Neural progenitor cell (in vitro differentiated cells): ENCODE data around the gene TMEM82. TPM values are rescaled to one million over a fixed set of nuclear protein-coding genes. Genes with fewer than 3 reads are reported as not detected.

Source experiments
- DNase-seq: peaks from one replicate; pipeline ENCODE4 v3.0.0-alpha.2; 2016; ENCODE audit warnings: low spot score
- H2AFZ ChIP-seq: fragments of 200-600 bp; sonication (generic); replicated peaks from 2 replicates; pipeline ENCODE4 v1.6.1; 2016; ENCODE audit warnings: antibody characterized with exemption
- H3F3A ChIP-seq: fragments of 200-600 bp; sonication (generic); 2 replicates; pipeline ENCODE4 v1.6.1; 2016; ENCODE audit warnings: antibody characterized with exemption, low read depth
- H3K27ac ChIP-seq: fragments of 200-600 bp; sonication (generic); 2 replicates; pipeline ENCODE4 v1.5.1; 2016; ENCODE audit warnings: mild to moderate bottlenecking
- H3K27me3 ChIP-seq: fragments of 200-600 bp; sonication (generic); 2 replicates; pipeline ENCODE4 v1.6.1; 2016; ENCODE audit warnings: mild to moderate bottlenecking, moderate library complexity
- H3K36me3 ChIP-seq: fragments of 200-600 bp; sonication (generic); 2 replicates; pipeline ENCODE4 v1.5.1; 2016
- H3K4me1 ChIP-seq: fragments of 200-600 bp; sonication (generic); 2 replicates; pipeline ENCODE4 v1.6.1; 2016; ENCODE audit warnings: mixed run types
- H3K4me2 ChIP-seq: fragments of 200-600 bp; sonication (generic); 2 replicates; pipeline ENCODE4 v1.6.1; 2016
- H3K4me3 ChIP-seq: fragments of 200-600 bp; sonication (generic); 2 replicates; pipeline ENCODE4 v1.5.1; 2016
- H3K79me2 ChIP-seq: fragments of 200-600 bp; sonication (generic); 2 replicates; pipeline ENCODE4 v1.6.1; 2016; ENCODE audit warnings: low read depth
- H3K9ac ChIP-seq: fragments of 200-600 bp; sonication (generic); 2 replicates; pipeline ENCODE4 v1.6.1; 2016
- H3K9me3 ChIP-seq: fragments of 200-600 bp; sonication (generic); 2 replicates; pipeline ENCODE4 v1.5.1; 2016; ENCODE audit warnings: low read depth
- H4K20me1 ChIP-seq: fragments of 200-600 bp; sonication (generic); 2 replicates; pipeline ENCODE4 v1.6.1; 2016; ENCODE audit warnings: low read depth
- H3K27ac Mint-ChIP-seq: 3 replicates; pipeline ENCODE4 v1.8.0; 2021; ENCODE audit warnings: mixed read lengths
- H3K27me3 Mint-ChIP-seq: 2 replicates; pipeline ENCODE4 v1.8.0; 2022; ENCODE audit warnings: low read depth, mild to moderate bottlenecking, inconsistent platforms, moderate library complexity, mixed read lengths; ENCODE audit not compliant: insufficient read depth
- H3K36me3 Mint-ChIP-seq: 3 replicates; pipeline ENCODE4 v1.8.0; 2021; ENCODE audit warnings: mixed read lengths
- H3K4me1 Mint-ChIP-seq: 3 replicates; pipeline ENCODE4 v1.8.0; 2021; ENCODE audit warnings: mixed read lengths
- H3K4me3 Mint-ChIP-seq: 3 replicates; pipeline ENCODE4 v1.8.0; 2021; ENCODE audit warnings: mild to moderate bottlenecking, moderate library complexity, mixed read lengths
- H3K9me3 Mint-ChIP-seq: 3 replicates; pipeline ENCODE4 v1.8.0; 2020; ENCODE audit warnings: mixed read lengths
- EZH2 ChIP-seq: fragments of 200-600 bp; sonication (generic); IDR thresholded peaks from 2 replicates; pipeline ENCODE4 v1.6.1; 2017; ENCODE audit warnings: antibody characterized with exemption, mild to moderate bottlenecking, moderate library complexity
- EZH2phosphoT487 ChIP-seq: fragments of 200-600 bp; sonication (generic); IDR thresholded peaks from 2 replicates; pipeline ENCODE4 v1.6.1; 2017; ENCODE audit warnings: antibody characterized with exemption
- total RNA-seq: library from RNA; depleted of rRNA; stranded (reverse); fragments of >200 nt; gene quantifications from 2 replicates; pipeline ENCODE4 v1.2.3, GENCODE V29; 2015; ENCODE audit warnings: low replicate concordance
- TF ChIP-seq, protein P1 (sequence below): fragments of 200-600 bp; sonication (generic); IDR thresholded peaks from 2 replicates; pipeline ENCODE4 v1.5.1; 2017; ENCODE audit warnings: antibody characterized with exemption, mild to moderate bottlenecking

TMEM82 gene
- total RNA-seq, 1 donor from 2014 or later: not detected

DNA sequence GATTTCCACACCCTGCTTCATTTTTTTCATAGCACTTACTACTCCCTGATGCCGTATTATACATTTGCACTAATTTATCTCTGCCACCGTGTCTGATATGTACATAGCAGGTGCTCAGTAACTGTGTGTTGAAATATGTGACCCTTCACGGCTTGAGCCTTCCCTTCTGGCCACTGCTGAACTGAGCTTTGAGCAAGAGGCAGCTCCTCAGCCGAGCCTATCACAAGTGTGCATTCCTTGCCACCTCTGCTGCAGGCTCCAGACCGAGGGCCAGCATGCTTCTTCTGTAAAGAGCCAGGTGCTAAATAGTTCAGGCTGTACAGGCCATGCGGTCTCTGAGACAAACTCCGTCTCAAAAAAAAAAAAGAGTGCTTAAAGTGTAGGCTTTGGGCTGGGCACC lies 35.5 kb upstream of the TMEM82 start:
- Histone ChIP-seq H4K20me1 (peaks cover 23% of the 10 kb centered on the region), H2AFZ (no peak overlapping the region), H3K27ac (no peak overlapping the region), H3K9me3 (no peaks in the 10 kb centered on the region), H3K4me1 (no peaks in the 10 kb centered on the region), H3K36me3 (no peaks in the 10 kb centered on the region), H3K79me2 (peaks cover 36% of the 10 kb centered on the region), H3K9ac (no peak overlapping the region), H3K4me2 (no peak overlapping the region), H3K27me3 (no peaks in the 10 kb centered on the region), H3F3A (no peaks in the 10 kb centered on the region), H3K4me3 (no peak overlapping the region)
- TF ChIP-seq, protein P1, sequence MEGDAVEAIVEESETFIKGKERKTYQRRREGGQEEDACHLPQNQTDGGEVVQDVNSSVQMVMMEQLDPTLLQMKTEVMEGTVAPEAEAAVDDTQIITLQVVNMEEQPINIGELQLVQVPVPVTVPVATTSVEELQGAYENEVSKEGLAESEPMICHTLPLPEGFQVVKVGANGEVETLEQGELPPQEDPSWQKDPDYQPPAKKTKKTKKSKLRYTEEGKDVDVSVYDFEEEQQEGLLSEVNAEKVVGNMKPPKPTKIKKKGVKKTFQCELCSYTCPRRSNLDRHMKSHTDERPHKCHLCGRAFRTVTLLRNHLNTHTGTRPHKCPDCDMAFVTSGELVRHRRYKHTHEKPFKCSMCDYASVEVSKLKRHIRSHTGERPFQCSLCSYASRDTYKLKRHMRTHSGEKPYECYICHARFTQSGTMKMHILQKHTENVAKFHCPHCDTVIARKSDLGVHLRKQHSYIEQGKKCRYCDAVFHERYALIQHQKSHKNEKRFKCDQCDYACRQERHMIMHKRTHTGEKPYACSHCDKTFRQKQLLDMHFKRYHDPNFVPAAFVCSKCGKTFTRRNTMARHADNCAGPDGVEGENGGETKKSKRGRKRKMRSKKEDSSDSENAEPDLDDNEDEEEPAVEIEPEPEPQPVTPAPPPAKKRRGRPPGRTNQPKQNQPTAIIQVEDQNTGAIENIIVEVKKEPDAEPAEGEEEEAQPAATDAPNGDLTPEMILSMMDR: no peak
- no peak for TF ChIP-seq EZH2phosphoT487
- no peak for TF ChIP-seq EZH2
- H3K4me1 Mint-ChIP-seq: peaks cover 16% of the 10 kb centered on the region
- no peak overlapping the region for H3K4me3 Mint-ChIP-seq
- H3K36me3 Mint-ChIP-seq: peaks cover 2% of the 10 kb centered on the region
- no peaks in the 10 kb centered on the region for H3K27me3 Mint-ChIP-seq
- no peaks in the 10 kb centered on the region for H3K9me3 Mint-ChIP-seq
- DNase-seq: no peak
- no peak overlapping the region for H3K27ac Mint-ChIP-seq

DNA sequence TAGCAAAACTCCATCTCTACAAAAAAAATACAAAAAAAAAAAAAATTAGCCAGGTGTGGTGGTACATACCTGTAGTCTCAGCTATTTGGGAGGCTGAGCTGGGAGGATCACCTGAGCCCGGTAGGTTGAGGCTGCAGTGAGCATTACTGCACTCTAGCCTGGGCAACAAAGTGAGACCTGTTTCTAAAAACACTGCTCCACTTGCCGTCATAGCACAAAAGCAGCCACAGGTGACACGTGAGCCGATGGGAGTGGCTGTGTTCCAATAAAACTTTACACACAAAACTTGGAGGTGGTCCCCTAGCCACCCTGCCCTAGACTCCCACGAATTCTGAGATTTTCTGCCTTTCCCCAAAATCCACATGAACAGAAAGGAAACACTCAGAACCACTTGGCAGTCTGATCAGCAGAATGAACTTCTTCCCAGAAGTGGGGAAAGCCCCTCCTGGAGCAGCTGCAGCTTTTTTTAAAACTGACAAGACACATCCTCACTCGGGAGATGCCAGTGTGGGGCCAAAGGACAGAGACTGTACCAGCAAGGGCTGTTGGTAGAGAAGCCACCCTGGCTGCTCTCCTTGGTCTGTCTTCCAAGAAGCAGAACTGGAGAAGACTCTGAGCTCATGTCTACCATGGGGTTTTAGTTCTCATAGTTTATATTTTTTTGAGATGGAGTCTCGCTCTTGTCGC lies 34.9 kb upstream of the TMEM82 start:
- Histone ChIP-seq H3K79me2 (peaks cover 32% of the 10 kb centered on the region), H3K4me3 (no peak overlapping the region), H3K36me3 (no peaks in the 10 kb centered on the region), H3K4me2 (no peak overlapping the region), H3F3A (no peaks in the 10 kb centered on the region), H3K27ac (no peak overlapping the region), H3K9ac (no peak overlapping the region), H4K20me1 (peaks cover 23% of the 10 kb centered on the region), H3K27me3 (no peaks in the 10 kb centered on the region), H2AFZ (no peak overlapping the region), H3K4me1 (no peaks in the 10 kb centered on the region), H3K9me3 (no peaks in the 10 kb centered on the region)
- no peak overlapping the region for H3K27ac Mint-ChIP-seq
- no peaks in the 10 kb centered on the region for H3K9me3 Mint-ChIP-seq
- DNase-seq: no peak
- H3K4me3 Mint-ChIP-seq: no peak overlapping the region
- H3K27me3 Mint-ChIP-seq: no peaks in the 10 kb centered on the region
- TF ChIP-seq, protein P1: no peak
- no peak for TF ChIP-seq EZH2phosphoT487
- no peak for TF ChIP-seq EZH2
- peaks cover 16% of the 10 kb centered on the region for H3K4me1 Mint-ChIP-seq
- H3K36me3 Mint-ChIP-seq: peaks cover 2% of the 10 kb centered on the region

DNA sequence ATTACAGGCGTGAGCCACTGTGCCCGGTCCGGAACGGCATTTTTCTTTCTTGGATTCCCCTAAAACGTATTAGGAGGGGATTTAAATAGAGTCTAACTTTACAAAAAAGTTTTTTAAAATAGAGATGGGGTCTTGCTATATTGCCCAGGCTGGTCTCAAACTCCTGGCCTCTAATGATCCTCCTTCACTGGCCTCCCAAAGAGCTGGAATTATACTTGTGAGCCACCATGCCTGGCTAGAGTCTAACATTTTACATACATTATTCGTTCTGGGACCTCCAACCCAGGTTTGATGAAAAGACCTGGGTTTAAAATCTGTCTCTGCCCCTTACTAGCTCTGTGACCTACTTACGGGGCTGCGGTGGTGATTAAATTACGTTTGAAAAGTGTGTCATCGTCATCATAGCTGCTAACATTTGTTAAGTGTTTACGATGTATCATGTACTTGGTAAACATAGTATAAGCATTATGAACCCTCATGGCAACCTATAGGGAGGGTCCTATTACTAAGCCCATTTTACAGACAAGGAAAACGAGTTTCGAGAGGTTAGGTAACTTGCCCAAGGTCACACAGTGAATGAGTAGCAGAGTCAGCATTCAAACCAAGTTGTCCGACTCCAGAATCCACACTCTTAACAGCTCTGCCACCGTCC lies 33.7 kb upstream of the TMEM82 start:
- Mint-ChIP-seq H3K36me3 (peaks cover 2% of the 10 kb centered on the region), H3K9me3 (no peaks in the 10 kb centered on the region), H3K27ac (peak overlapping the region; percentile 53), H3K4me1 (peaks cover 8% of the 10 kb centered on the region), H3K27me3 (no peaks in the 10 kb centered on the region), H3K4me3 (no peak overlapping the region)
- Histone ChIP-seq H3K9ac (no peak overlapping the region), H3K36me3 (no peaks in the 10 kb centered on the region), H3F3A (peaks cover 2% of the 10 kb centered on the region), H3K79me2 (peaks cover 37% of the 10 kb centered on the region), H4K20me1 (peaks cover 14% of the 10 kb centered on the region), H3K4me2 (no peak overlapping the region), H3K27me3 (no peaks in the 10 kb centered on the region), H3K27ac (no peak overlapping the region), H2AFZ (no peak overlapping the region), H3K4me1 (no peaks in the 10 kb centered on the region), H3K4me3 (no peak overlapping the region), H3K9me3 (no peaks in the 10 kb centered on the region)
- no peak for DNase-seq
- no peak for TF ChIP-seq EZH2phosphoT487
- no peak for TF ChIP-seq EZH2
- TF ChIP-seq, protein P1: no peak
